Mononuclear cell (primary cell): ENCODE measurements around the gene ZRANB3. TPM values are rescaled to one million over a fixed set of nuclear protein-coding genes. Genes with fewer than 3 reads are reported as not detected.
"Not testable (repeated sequence)": the region's sequence is repeated elsewhere in the genome, so short reads cannot be mapped to it uniquely, and the experiment has no call there.

ENCODE experiments used
- H3K27me3 ChIP-seq: 2 replicates; pipeline ENCODE4 v1.6.0; 2011; ENCODE audit warnings: low read length, control low read depth; ENCODE audit not compliant: insufficient read depth
- H3K4me1 ChIP-seq: 2 replicates; pipeline ENCODE4 v1.5.1; 2011; ENCODE audit warnings: mild to moderate bottlenecking, low read length, control low read depth; ENCODE audit not compliant: insufficient read depth
- H3K4me3 ChIP-seq: 2 replicates; pipeline ENCODE4 v1.5.1; 2011; ENCODE audit warnings: mild to moderate bottlenecking, low read length, moderate library complexity
- H3K9me3 ChIP-seq: 2 replicates; pipeline ENCODE4 v1.5.1; 2011; ENCODE audit warnings: low read depth, mild to moderate bottlenecking, control low read depth, low read length
- total RNA-seq: library from RNA; depleted of rRNA; stranded (reverse); fragments of >200 nt; gene quantifications from one replicate; pipeline ENCODE4 v1.2.3, GENCODE V29; 2012

Gene ZRANB3
- total RNA-seq, 1 donor, result 3.5 TPM

DNA sequence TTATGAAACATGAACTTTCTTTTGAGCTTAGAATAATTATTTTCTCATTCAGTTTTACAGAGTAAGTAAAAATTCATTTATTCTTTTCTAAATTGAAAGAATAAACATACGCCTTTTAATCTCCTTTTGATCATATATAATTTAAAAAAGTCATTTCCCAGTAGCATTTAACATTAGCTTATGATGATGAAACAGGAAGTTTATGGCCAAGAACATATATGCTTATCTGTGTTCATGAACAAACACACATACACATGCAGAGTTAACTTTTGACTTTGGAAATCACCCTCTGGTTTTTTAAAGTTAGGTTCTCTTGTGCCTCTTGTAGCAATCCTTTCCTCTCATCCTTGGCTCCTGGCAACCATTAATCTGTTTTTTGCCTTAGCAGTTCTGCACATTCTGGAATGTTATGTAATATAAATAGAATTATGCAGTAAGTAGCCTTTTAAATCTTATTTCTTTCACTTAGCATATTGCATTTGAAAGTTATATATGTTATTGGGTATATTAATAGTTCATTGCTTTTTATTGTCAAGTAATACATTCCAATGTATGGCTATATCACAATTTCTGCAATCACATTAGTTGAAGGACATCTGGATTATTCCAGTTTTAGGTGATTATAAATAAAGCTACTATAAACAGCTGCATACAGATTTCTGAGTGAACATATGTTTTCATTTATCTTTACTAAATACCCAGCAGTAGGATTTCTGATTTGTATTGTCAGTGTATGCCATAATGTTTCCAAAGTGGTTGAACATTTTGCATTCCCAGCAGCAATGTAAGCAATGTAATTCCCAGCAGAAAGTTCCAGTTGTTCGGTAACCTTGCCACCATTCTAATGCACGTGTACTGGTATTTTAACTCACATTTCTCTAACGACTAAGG, 210.3 kb downstream of the ZRANB3 start:
- no peaks in the 10 kb centered on the region for H3K4me1 ChIP-seq
- no peaks in the 10 kb centered on the region for H3K27me3 ChIP-seq
- H3K9me3 ChIP-seq, result no peaks in the 10 kb centered on the region
- H3K4me3 ChIP-seq, result no peak overlapping the region

DNA sequence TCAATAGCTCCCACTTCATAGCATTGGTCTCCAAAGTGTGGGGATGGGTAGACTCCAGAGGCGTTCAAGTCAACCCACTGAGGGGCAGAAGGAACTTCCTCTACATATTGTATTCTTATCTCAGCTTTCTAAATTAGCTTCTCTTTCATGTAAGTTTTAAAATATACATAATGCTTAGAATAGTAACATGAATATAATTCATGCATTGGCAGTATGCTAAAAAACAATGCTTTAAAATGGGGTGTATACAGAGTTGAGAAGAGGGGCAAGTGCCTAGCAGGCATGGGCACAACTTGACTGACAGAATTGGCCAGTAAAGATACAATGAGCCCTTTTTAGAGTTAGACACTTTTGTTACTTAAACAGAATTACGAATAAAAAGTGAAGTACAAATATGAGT, 212.2 kb downstream of the ZRANB3 start:
- H3K4me3 ChIP-seq, result no peak overlapping the region
- no peaks in the 10 kb centered on the region for H3K27me3 ChIP-seq
- no peaks in the 10 kb centered on the region for H3K4me1 ChIP-seq
- H3K9me3 ChIP-seq, result no peaks in the 10 kb centered on the region

DNA sequence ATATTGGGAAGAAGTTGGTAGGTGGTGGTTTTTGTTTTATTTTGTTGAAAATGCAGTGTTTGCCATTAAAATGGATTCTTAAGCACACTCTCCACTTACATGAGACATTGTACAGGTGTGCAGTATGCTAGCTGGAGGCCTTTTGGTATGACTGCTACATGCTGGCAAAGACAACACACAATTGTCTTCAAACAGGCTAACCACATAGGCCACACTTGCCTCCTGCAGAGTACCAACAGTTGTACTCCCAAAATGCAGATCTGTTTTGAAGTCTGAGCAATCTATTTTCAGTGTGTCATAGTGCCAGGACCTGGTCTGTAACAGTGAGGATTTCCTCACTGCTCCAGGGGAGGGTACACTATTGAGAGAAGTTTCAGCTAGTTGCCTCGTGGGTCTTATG, 213.6 kb downstream of the ZRANB3 start:
- no peaks in the 10 kb centered on the region for H3K4me1 ChIP-seq
- no peaks in the 10 kb centered on the region for H3K9me3 ChIP-seq
- H3K27me3 ChIP-seq, result no peaks in the 10 kb centered on the region
- H3K4me3 ChIP-seq, result no peak overlapping the region

DNA sequence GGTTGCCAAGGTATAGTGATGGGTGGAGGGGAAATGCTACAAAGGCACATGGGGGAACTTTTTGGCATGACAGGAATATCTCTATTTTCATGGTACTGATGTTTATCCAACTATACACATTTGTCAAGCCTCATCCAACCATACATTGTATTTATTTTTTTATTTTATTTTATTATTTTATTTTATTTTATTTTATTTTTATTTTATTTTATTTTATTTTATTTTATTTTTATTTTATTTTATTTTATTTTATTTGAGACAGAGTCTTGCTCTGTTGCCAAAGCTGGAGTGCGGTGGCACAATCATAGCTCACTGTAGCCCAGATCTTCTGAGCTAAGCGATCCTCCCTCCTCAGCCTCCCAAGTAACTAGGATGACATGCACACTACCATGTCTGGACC, 219.1 kb downstream of the ZRANB3 start:
- H3K27me3 ChIP-seq, result no peaks in the 10 kb centered on the region
- H3K4me1 ChIP-seq, result no peaks in the 10 kb centered on the region
- no peak overlapping the region for H3K4me3 ChIP-seq
- no peaks in the 10 kb centered on the region for H3K9me3 ChIP-seq

DNA sequence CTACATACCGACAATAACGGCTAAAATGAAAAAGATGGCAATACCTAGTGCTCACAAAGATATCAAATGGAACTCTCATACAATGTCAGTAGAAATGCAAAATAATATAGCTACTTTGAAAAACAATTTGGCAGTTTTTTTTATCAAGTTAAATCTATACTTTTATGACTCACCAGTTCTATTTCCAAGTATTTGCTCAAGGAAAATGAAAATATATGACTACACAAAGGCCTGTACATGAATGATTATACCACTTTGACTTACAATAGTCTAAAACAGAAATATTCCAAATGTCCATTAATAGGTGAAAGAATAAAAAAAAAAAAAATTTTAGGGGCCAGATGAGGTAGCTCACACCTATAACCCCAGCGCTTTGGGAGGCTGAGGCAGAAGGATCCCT, 219.8 kb downstream of the ZRANB3 start:
- no peak overlapping the region for H3K4me3 ChIP-seq
- no peaks in the 10 kb centered on the region for H3K27me3 ChIP-seq
- H3K9me3 ChIP-seq, result no peaks in the 10 kb centered on the region
- H3K4me1 ChIP-seq, result no peaks in the 10 kb centered on the region

DNA sequence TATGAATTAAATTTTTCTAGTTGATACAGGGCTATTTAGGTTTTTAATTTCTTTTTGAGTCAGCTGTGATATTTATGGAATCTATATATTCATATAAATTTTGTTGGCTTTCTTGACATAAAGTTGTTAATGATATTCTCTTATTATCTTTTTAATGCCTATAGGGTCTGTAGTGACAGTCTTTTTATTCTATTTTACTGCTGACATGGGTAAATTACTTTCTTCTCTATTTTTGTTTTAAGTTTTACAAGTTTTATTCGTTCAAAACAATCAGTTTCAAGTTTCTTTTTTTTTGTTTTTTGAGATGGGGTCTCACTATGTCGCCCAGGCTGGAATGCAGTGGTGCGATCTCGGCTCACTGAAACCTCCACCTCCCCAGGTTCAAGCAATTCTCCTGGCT, 226.3 kb downstream of the ZRANB3 start:
- H3K27me3 ChIP-seq, result no peaks in the 10 kb centered on the region
- peaks cover 8% of the 10 kb centered on the region for H3K9me3 ChIP-seq
- H3K4me3 ChIP-seq, result no peak overlapping the region
- H3K4me1 ChIP-seq, result no peaks in the 10 kb centered on the region

DNA sequence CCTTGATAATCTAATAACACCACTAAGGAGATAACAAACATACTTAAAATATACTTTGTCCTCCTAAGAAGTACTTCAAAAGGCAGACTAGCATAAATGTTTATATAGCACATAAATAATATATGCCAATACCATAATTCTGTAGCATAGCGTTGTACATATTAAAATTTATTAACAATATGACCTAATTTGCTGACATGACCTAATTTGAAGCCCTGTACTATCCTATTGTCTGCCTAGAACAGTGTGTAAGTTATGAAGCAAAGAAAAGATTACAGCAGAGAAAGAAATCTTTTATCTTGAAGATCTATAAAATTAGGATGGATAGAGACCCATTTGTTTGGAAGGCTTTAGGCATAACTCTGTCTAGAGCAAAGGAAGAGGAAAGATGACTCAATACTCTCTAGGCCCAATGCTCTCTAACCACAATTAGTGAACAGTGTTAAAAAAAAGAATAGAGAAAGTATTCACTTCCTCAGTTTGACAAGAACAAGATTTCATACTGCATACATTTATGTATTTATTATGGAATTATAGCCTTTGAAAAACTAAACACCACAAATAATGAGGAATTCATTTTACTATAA, 231.3 kb downstream of the ZRANB3 start:
- no peaks in the 10 kb centered on the region for H3K9me3 ChIP-seq

DNA sequence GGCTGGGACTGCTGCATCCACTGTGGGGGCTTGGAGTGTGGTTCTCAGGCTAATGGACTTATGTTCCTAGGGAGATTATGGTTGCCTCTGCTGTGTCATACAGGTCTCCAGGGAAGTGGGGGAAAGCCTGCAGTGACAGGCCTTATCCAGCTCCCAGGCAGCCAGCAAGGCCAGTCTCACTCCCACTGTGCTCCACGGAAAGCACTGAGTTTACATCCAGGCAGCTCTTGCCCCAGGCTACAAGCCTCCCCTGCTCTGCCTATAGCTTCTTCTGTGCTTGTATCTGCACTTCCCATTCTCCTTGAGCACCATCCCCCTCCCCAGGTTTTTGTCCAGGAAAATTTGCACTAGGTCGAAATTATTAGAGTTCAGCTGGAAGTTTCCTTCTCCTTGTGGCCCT, 231.9 kb downstream of the ZRANB3 start:
- Histone ChIP-seq H3K4me1 (no peaks in the 10 kb centered on the region), H3K27me3 (no peaks in the 10 kb centered on the region), H3K9me3 (no peaks in the 10 kb centered on the region), H3K4me3 (no peak overlapping the region)

More for the DNA sequence above, 231.3 kb downstream of the ZRANB3 start:
- no peaks in the 10 kb centered on the region for H3K27me3 ChIP-seq
- no peaks in the 10 kb centered on the region for H3K4me1 ChIP-seq
- no peak overlapping the region for H3K4me3 ChIP-seq

DNA sequence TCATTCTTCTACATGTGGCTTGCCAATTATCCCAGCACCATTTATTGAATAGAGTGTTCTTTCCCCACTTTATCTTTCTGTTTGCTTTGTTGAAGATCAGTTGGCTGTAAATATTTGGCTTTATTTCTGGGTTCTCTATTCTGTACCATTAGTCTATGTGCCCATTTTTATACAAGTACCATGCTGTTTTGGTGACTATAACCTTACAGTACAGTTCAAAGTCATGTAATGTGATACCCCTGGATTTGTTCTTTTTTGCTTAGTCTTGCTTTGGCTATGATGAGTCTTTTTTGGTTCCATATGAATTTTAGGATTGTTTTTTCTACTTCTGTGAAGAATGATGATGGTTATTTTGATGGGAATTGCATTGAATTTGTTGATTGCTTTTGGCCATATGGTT, 243.9 kb downstream of the ZRANB3 start:
- H3K4me1 ChIP-seq, H3K9me3 ChIP-seq, H3K27me3 ChIP-seq, H3K4me3 ChIP-seq: not testable (repeated sequence)

DNA sequence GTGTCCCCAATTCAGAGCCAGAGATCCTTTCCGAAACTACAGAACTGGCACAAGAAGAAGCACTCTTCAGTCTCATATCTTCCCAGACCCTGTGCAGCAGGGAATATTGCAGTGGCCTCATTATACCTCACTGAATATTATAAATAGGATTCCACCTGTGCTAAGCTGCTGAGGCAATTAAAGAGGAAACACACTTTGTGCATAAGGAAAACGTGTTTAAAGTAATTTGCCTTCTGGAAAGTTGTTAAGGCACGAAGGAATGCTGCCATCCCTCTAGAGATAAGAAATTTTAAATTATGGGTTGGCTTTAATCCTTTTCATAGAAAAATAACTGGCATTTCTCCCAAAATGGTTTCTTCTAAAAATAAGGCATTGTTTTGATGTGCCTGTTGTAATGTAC, 245.6 kb downstream of the ZRANB3 start:
- H3K4me3 ChIP-seq, result no peak overlapping the region
- no peaks in the 10 kb centered on the region for H3K27me3 ChIP-seq
- H3K9me3 ChIP-seq, result no peaks in the 10 kb centered on the region
- H3K4me1 ChIP-seq, result no peaks in the 10 kb centered on the region

DNA sequence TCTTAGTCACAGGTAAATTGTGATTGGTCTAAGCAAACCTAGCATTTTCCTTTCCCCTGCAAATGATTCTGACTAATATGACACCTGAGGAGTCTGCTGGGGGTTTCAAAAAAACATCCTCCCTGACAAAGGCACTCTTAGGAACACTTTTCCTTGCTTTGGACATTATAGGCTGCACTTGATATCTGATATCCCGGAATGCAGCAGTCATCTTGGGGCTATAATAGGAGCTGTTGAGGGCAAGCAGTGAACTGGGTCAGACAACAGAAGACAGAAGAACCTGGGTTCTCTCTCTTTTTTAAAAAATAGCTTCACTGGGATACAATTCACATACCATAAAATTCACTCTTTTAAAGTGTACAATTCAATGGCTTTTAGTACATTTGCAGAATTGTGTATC, 249.6 kb downstream of the ZRANB3 start:
- H3K4me3 ChIP-seq, result no peak overlapping the region
- H3K4me1 ChIP-seq, result no peaks in the 10 kb centered on the region
- H3K27me3 ChIP-seq, result no peaks in the 10 kb centered on the region
- H3K9me3 ChIP-seq, result no peaks in the 10 kb centered on the region

DNA sequence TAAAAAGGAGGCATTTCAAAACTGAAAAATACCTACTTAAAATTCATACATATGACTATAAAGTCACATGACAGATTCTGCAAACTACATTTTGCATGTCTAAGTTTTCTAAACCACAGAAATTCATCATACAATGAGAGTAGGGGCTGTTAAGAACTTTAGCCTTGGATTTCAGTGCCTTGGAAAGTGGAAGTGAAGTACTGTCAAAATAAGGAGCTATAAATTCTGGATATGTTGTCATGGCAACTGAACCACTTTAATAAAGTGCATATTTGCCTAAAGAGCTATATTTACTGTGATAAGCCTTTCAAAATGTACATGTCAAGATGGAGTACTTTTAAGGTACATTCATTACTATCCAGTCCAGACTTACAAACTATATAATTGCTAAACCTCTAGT, 251.8 kb downstream of the ZRANB3 start:
- Histone ChIP-seq H3K4me1 (no peaks in the 10 kb centered on the region), H3K4me3 (no peak overlapping the region), H3K9me3 (no peaks in the 10 kb centered on the region), H3K27me3 (no peaks in the 10 kb centered on the region)

DNA sequence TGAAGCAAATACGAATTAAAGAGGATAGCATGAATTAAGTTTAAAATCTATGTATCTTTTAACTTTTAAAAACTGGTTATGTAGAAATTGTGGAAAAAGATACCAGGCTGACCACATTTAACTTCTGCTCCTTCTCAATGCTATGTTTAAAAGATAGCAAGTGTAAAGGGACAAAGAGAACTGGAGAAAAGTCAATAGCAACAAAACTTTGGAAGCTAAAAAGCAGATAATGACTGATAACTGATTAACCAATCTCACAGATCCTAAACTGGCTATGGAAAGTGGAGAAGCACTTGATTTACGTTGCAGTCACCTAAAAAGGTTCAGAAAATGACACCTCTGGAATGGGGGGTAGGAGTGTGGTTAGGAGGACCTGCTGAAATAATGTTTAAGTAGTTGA, 254.5 kb downstream of the ZRANB3 start:
- H3K27me3 ChIP-seq, result no peaks in the 10 kb centered on the region
- H3K9me3 ChIP-seq, result no peaks in the 10 kb centered on the region
- no peak overlapping the region for H3K4me3 ChIP-seq
- no peaks in the 10 kb centered on the region for H3K4me1 ChIP-seq

DNA sequence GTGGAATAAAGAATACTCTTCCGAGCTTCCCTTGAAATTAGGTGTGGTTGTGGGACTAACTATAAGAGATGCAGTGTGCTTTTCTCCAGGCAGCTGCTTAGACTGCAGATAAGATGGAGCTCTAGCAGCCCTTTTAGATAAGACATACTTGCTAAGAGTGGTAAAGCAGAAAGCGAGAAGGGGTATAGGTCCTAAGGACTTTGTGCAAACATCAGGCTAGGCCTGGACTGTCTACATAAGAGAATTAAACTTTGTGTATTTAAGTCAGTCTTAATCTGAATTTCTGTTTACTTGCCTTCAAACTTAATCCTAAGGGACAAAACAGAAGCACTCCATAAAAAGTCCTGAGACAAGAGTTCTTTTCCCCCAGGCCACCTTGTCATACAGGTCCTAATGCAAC, 260.0 kb downstream of the ZRANB3 start:
- H3K27me3 ChIP-seq, result no peaks in the 10 kb centered on the region
- H3K4me1 ChIP-seq, result no peaks in the 10 kb centered on the region
- no peaks in the 10 kb centered on the region for H3K9me3 ChIP-seq
- no peak overlapping the region for H3K4me3 ChIP-seq

DNA sequence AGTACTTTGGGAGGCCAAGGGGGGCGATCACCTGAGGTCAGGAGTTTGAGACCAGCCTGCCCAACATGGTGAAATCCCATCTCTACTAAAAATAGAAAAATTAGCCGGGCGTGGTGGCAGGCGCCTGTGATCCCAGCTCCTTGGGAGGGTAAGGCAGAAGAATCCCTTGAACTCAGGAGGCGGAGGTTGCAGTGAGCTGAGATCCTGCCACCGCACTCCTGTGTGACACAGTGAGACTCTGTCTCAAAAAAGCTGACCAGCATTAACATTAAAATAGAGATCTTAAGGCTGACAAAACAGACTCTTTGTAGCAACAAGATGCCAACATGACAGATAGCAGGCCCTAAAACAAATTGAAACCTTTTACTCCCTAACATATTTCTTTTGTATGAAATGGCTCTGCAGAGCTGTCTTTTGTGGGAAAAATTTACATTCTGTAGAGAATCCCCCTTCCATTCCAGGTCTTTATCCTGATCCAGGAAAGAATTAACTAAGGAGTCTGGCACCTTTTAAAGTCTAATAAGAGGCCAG, 265.0 kb downstream of the ZRANB3 start:
- H3K9me3 ChIP-seq, result no peaks in the 10 kb centered on the region

DNA sequence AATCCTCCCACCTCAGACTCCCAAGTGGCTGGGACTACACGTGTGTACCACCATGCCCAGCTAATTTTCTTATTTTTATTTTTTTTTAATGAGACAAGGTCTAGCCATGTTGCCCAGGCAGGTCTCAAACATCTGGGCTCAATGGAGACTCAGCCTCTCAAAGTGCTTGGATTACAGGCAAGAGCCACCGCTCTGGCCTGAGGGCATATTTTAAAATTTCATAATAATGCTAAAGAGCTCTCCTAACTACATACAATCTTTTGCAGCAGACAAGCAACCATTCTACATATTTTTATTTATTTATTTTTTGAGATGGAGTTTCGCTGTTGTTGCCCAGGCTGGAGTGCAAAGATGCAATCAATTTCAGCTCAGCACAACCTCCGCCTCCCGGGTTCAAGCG, 271.9 kb downstream of the ZRANB3 start:
- no peak overlapping the region for H3K4me3 ChIP-seq
- peaks cover 4% of the 10 kb centered on the region for H3K4me1 ChIP-seq
- H3K9me3 ChIP-seq, result no peaks in the 10 kb centered on the region
- no peaks in the 10 kb centered on the region for H3K27me3 ChIP-seq

More for the DNA sequence above, 265.0 kb downstream of the ZRANB3 start:
- H3K27me3 ChIP-seq, result no peaks in the 10 kb centered on the region
- H3K4me1 ChIP-seq, result no peaks in the 10 kb centered on the region
- H3K4me3 ChIP-seq, result no peak overlapping the region
